B cell (primary cell): ENCODE results near the gene STARD10. TPM values are rescaled to one million over a fixed set of nuclear protein-coding genes. Genes with fewer than 3 reads are reported as not detected.

Experiments used
- ATAC-seq: fragments of 200-7000 bp; cut with Tn5 transposase; one replicate; pipeline ENCODE4 v1.10.0; 2021; ENCODE audit warnings: low read depth, mild to moderate bottlenecking, moderate number of reproducible peaks, moderate library complexity
- CTCF ChIA-PET: fragments of 350-600 bp; sonication (Branson Sonifier 250); formaldehyde crosslinking; loops from one replicate; lab custom pipeline; 2021; ENCODE audit warnings: antibody characterized with exemption, inconsistent platforms; lab: Charles Lee
- POLR2A ChIA-PET: fragments of 350-600 bp; sonication (Branson Sonifier 250); formaldehyde crosslinking; loops from one replicate; lab custom pipeline; 2021; ENCODE audit warnings: antibody characterized with exemption; lab: Charles Lee
- DNase-seq: peaks from one replicate; pipeline ENCODE4 v3.0.0; 2013
- H2AFZ ChIP-seq: 2 replicates; pipeline ENCODE4 v1.6.1; 2012; ENCODE audit warnings: mild to moderate bottlenecking, low read depth, low read length; ENCODE audit not compliant: insufficient read depth, poor library complexity, severe bottlenecking
- H3K27ac ChIP-seq, 2 donors: 1 replicate in 1 of 2; 2 replicates in 1 of 2; pipeline ENCODE4 v1.5.1; 2012 to 2013; ENCODE audit warnings: low read length in 2 of 2, mild to moderate bottlenecking in 2 of 2, moderate library complexity in 1 of 2
- H3K27me3 ChIP-seq, 4 experiments: fragments of 200-600 bp in 1 of 4; sonication (generic) in 1 of 4; replicated peaks in 1 of 4; 1 replicate in 2 of 4; 2 replicates in 2 of 4; pipeline versions ENCODE4 v1.6.1 to v1.7.0; 2013 to 2016; ENCODE audit warnings: low read length in 3 of 4, mild to moderate bottlenecking in 2 of 4, mixed read lengths in 1 of 4, moderate library complexity in 1 of 4; ENCODE audit not compliant: insufficient read depth in 4 of 4, control insufficient read depth in 3 of 4; ENCODE audit errors: control extremely low read depth in 1 of 4
- H3K36me3 ChIP-seq, 2 experiments: replicated peaks in 1 of 2; 1 replicate in 1 of 2; 2 replicates in 1 of 2; pipeline versions ENCODE4 v1.6.1 to v1.7.1; 2013; ENCODE audit warnings: low read length in 1 of 2; ENCODE audit not compliant: insufficient read depth in 2 of 2, control insufficient read depth in 1 of 2; ENCODE audit errors: control extremely low read depth in 1 of 2, extremely low read depth in 1 of 2
- H3K4me1 ChIP-seq, 2 donors: fragments of 200-600 bp in 1 of 2; sonication (generic) in 1 of 2; 1 replicate in 1 of 2; 2 replicates in 1 of 2; pipeline versions ENCODE4 v1.5.1 to v1.6.1; 2013 to 2017; ENCODE audit warnings: low read length in 2 of 2; ENCODE audit not compliant: control insufficient read depth in 2 of 2, insufficient read depth in 2 of 2
- H3K4me2 ChIP-seq: replicated peaks from 2 replicates; pipeline ENCODE3; 2012; ENCODE audit warnings: mild to moderate bottlenecking, low read depth, low read length; ENCODE audit not compliant: poor library complexity, severe bottlenecking
- H3K4me3 ChIP-seq, 5 experiments: fragments of 200-600 bp in 1 of 5; sonication (generic) in 1 of 5; 1 replicate in 3 of 5; 2 replicates in 2 of 5; pipeline versions ENCODE4 v1.5.1 to v1.7.0; 2011 to 2016; ENCODE audit warnings: low read length in 4 of 5, mild to moderate bottlenecking in 4 of 5, low read depth in 2 of 5, control low read depth in 1 of 5, moderate library complexity in 1 of 5; ENCODE audit not compliant: insufficient read depth in 1 of 5; ENCODE audit errors: control extremely low read depth in 1 of 5, extremely low read depth in 1 of 5
- H3K79me2 ChIP-seq: fragments of 200-600 bp; sonication (generic); one replicate; pipeline ENCODE4 v1.6.0; 2016; ENCODE audit warnings: low read length; ENCODE audit not compliant: control insufficient read depth, insufficient read depth
- H3K9ac ChIP-seq: fragments of 200-600 bp; sonication (generic); 2 replicates; pipeline ENCODE4 v1.6.1; 2017; ENCODE audit warnings: mild to moderate bottlenecking, low read length, moderate library complexity
- H3K9me3 ChIP-seq, 3 donors: one replicate each; pipeline versions ENCODE4 v1.6.1 to v1.7.1; 2013; ENCODE audit warnings: low read length in 2 of 3; ENCODE audit not compliant: control insufficient read depth in 2 of 3, insufficient read depth in 1 of 3; ENCODE audit errors: control extremely low read depth in 1 of 3
- H4K20me1 ChIP-seq: 2 replicates; pipeline ENCODE4 v1.6.0; 2012; ENCODE audit warnings: mild to moderate bottlenecking, low read length; ENCODE audit not compliant: insufficient read depth, control insufficient read depth, poor library complexity, severe bottlenecking
- H3K27ac Mint-ChIP-seq: one replicate; pipeline ENCODE4 v1.8.0; 2021; ENCODE audit warnings: mixed read lengths
- H3K27me3 Mint-ChIP-seq: one replicate; pipeline ENCODE4 v1.8.0; 2021; ENCODE audit warnings: mixed read lengths
- H3K4me1 Mint-ChIP-seq: one replicate; pipeline ENCODE4 v1.8.0; 2021; ENCODE audit warnings: mixed read lengths
- H3K4me3 Mint-ChIP-seq: one replicate; pipeline ENCODE4 v1.8.0; 2021; ENCODE audit warnings: mixed read lengths
- H3K9me3 Mint-ChIP-seq: one replicate; pipeline ENCODE4 v1.8.0; 2022; ENCODE audit warnings: mixed read lengths; ENCODE audit not compliant: insufficient read depth
- EZH2 ChIP-seq: IDR thresholded peaks from 2 replicates; pipeline ENCODE4 v1.6.1; 2012; ENCODE audit warnings: borderline replicate concordance, low read depth, mild to moderate bottlenecking, moderate library complexity, low read length; ENCODE audit not compliant: insufficient read depth, poor library complexity, severe bottlenecking
- WGBS: methylation state at CpG from one replicate; pipeline ENCODE4 v1.1.5; 2013; ENCODE audit warnings: missing lambda C conversion rate; ENCODE audit not compliant: insufficient coverage; 5-methylcytosine and 5-hydroxymethylcytosine counted together
- intact Hi-C: fragments of 100-400 bp; cut with micrococcal nuclease; formaldehyde crosslinking; loops from one replicate; pipeline ENCODE4 v1.10.0; 2022
- polyA plus RNA-seq: library from polyadenylated mRNA; depleted of rRNA; stranded (reverse); fragments of >200 nt; gene quantifications from 2 replicates; pipeline ENCODE4 v1.2.3, GENCODE V29; 2012
- total RNA-seq, 2 donors: library from RNA; stranded (reverse); fragments of 120-200 nt in 1 of 2; gene quantifications; 1 replicate in 1 of 2; 2 replicates in 1 of 2; pipeline versions ENCODE4 v1.2.3 to v1.2.4, GENCODE V29; 2013 to 2022
- TF ChIP-seq, protein P1 (sequence below): fragments of 200-600 bp; IDR thresholded peaks from one replicate; pipeline ENCODE4 v1.8.0; 2022; ENCODE audit warnings: antibody characterized with exemption, mild to moderate bottlenecking

The STARD10 gene
- total and polyA plus RNA-seq, 2 donors (not counting 1 experiment from before 2014, with no cell fraction given): 37.5 to 39.2 TPM

DNA sequence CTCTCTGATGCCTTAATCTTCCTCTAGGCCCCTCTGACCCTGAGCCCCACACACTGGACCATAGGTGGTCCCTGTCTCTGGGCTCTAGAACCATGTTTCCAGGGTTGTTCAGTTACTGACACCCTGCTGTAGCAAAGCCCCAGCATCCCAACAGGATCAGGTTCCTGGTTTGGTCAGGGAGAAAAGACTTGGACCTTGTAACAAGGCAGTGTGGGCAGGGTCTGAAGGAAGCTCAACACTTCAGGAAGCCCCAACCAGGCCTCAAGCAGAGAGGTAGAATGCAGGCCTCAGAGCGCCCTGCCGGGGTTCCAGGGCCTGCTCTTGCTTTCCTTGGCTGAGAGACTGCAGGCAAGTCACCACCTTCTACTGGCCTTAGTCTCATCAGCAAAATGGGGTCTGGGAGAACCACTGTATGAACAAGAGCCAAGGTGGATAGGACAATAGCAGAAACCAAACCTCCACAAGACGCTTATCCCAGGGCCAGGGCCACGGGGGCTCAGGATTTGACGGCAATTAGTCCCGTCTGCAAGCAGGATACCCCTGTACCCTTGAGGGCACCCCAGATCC lies 46.5 kb downstream of the STARD10 start:
- peaks cover 63% of the 10 kb centered on the region for H4K20me1 ChIP-seq

GRCh38 chr11:72746821-72747220 lies 47.0 kb downstream of the STARD10 start:
- Histone ChIP-seq H3K9ac (no peak overlapping the region), H4K20me1 (peaks cover 61% of the 10 kb centered on the region), H3K27me3 (no peaks in the 10 kb centered on the region), H3K36me3 (peaks cover 0 to 18% of the 10 kb centered on the region in 2 experiments), H2AFZ (no peak overlapping the region), H3K27ac (peak overlapping the region; percentile 13 to 77), H3K4me3 (no peak overlapping the region), H3K79me2 (peaks cover 95% of the 10 kb centered on the region), H3K4me1 (peaks cover 82 to 93% of the 10 kb centered on the region in 2 donors), H3K4me2 (peak overlapping the region; percentile 8), H3K9me3 (no peaks in the 10 kb centered on the region)
- DNase-seq: no peak
- no peak for ATAC-seq
- intact Hi-C loops: no loop called here
- Mint-ChIP-seq H3K4me3 (no peak overlapping the region), H3K27me3 (no peaks in the 10 kb centered on the region), H3K9me3 (no peaks in the 10 kb centered on the region), H3K27ac (peak overlapping the region; percentile 79), H3K4me1 (peaks cover 81% of the 10 kb centered on the region)
- TF ChIP-seq, protein P1, sequence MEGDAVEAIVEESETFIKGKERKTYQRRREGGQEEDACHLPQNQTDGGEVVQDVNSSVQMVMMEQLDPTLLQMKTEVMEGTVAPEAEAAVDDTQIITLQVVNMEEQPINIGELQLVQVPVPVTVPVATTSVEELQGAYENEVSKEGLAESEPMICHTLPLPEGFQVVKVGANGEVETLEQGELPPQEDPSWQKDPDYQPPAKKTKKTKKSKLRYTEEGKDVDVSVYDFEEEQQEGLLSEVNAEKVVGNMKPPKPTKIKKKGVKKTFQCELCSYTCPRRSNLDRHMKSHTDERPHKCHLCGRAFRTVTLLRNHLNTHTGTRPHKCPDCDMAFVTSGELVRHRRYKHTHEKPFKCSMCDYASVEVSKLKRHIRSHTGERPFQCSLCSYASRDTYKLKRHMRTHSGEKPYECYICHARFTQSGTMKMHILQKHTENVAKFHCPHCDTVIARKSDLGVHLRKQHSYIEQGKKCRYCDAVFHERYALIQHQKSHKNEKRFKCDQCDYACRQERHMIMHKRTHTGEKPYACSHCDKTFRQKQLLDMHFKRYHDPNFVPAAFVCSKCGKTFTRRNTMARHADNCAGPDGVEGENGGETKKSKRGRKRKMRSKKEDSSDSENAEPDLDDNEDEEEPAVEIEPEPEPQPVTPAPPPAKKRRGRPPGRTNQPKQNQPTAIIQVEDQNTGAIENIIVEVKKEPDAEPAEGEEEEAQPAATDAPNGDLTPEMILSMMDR: no peak
- no peak for TF ChIP-seq EZH2
- CTCF ChIA-PET: interaction anchor here (1.2 to 15.9 kb wide), 3 partner anchors 9 to 46 kb away, joined by 3 to 142 read pairs (median 13); partner anchors contain the start of gene STARD10
- POLR2A ChIA-PET: interaction anchor here (0.5 kb wide), 1 partner anchor 65 kb away, joined by 3 read pairs; no protein-coding TSS in a partner anchor
- WGBS: 91% methylated on average over 3 of the region's 3 CpGs

More for the DNA sequence above, 46.5 kb downstream of the STARD10 start:
- peaks cover 77% of the 10 kb centered on the region for H3K4me1 Mint-ChIP-seq
- no peaks in the 10 kb centered on the region for H3K9me3 Mint-ChIP-seq
- Histone ChIP-seq H3K4me3 (no peak overlapping the region), H3K4me2 (no peak overlapping the region), H3K27ac (peak overlapping the region; percentile 13 to 77), H3K9ac (no peak overlapping the region), H3K36me3 (peaks cover 0 to 18% of the 10 kb centered on the region in 2 experiments), H3K9me3 (no peaks in the 10 kb centered on the region), H2AFZ (no peak overlapping the region), H3K27me3 (no peaks in the 10 kb centered on the region), H3K79me2 (peaks cover 95% of the 10 kb centered on the region), H3K4me1 (peaks cover 77 to 88% of the 10 kb centered on the region in 2 donors)
- POLR2A ChIA-PET: interaction anchor here (0.5 kb wide), 1 partner anchor 64 kb away, joined by 3 read pairs; no protein-coding TSS in a partner anchor
- 98% methylated on average over 6 of the region's 6 CpGs for WGBS
- H3K27me3 Mint-ChIP-seq: no peaks in the 10 kb centered on the region
- H3K27ac Mint-ChIP-seq: peak overlapping the region; percentile 79
- DNase-seq (no peak), ATAC-seq (no peak)
- TF ChIP-seq EZH2: no peak
- TF ChIP-seq, protein P1: no peak
- intact Hi-C loops: no loop called here
- CTCF ChIA-PET: interaction anchor here (0.9 to 15.9 kb wide), 4 partner anchors 8 to 22 kb away, joined by 3 to 142 read pairs (median 3); no protein-coding TSS in a partner anchor
- no peak overlapping the region for H3K4me3 Mint-ChIP-seq
